Activated T-cell treated with anti-CD3 and anti-CD28 coated beads for 1 hour (primary cell): ENCODE measurements around the gene PYGO2.

Experiments
- DNase-seq: peaks from one replicate; pipeline ENCODE4 v3.0.0-alpha.2; 2020; ENCODE audit warnings: low read depth

Gene PYGO2

DNA sequence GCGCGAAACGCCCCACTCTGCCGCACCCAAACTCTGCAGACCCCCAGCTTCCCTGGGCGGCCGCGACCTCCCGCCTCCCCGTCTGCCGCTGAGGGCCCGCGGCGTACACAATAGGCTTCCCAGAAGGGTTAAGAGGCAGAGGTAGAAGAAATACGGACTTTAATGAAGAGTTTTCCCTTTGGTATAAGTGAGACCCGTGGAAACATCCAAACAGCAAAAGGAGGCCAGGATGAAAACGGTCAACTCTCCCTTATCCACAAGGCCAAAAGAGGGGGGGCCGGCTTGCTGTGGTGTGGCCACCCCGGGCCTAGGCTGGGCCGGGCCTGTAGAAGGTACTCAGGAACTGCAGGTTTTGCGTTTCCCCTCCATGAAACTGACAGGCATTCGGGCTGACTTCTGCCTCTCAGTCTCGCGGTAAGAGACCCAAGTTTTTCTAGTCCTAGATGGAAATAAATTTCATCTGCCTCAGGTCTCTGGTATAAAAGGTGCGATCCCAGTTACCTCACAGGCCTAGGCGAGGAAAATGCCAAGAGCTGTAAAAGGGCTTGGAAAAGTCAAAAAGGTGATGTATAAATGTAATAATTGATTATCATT is 671 bp upstream of the PYGO2 start:
- no peak for DNase-seq

DNA sequence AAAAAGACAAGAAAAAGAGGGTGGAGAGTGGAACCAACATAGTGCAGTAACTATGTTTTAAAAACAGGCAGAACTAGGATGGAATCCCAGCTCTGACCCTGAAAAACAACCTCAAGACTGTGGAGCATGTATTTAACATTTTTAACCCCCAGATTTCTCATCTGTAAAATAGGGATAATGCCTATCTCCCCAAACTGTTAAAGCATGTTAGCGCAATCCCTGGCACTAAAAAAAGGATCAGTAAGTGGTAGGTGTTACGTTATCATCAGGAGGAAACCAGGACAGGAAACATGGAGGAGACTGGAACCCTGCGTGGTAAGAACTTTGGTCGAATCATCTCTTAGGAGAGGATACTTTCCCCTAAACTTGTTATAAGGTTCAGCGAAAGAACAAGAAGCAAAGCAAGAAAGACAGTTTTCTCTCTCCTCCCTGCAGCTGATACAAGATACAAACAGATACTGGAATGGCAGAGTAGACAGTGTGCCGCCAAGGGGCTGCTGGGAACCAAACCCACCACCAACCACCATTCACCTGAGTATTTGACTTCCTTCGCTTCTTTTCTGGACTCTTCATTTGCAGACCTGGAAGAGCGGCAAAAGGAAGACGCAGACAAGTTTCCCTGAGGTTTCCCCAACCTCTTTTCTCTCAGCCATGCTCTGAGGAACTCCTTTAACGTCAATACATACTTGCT is 991 bp downstream of the PYGO2 start:
- no peak for DNase-seq

GRCh38 chr1:154959426-154959780 is 2.2 kb downstream of the PYGO2 start:
- DNase-seq, result no peak

- DNase-seq, result no peak
Observed at GRCh38 chr1:154958681-154959425, 2.7 kb downstream of the PYGO2 start.

DNA sequence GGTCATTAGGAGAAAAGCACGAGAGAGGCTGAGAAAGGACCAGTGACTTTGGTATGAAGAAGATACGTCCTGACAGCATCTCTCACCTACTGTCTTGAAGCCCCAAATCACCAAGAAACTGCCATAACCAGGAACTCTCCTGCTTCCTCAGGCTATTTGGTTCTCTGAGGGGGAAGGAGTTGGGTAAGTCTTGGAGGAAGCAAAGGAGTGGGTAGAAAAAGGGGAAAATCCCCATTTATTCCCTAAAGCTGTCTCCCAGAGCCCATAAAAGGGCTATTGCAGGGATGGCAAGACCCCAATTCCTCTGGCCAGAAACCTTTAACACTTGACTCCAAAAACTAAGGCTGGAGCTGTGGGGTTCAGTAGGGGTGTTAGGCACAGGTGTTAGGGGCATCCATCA is 3.5 kb downstream of the PYGO2 start:
- no peak for DNase-seq

- no peak for DNase-seq
Observed at GRCh38 chr1:154957091-154957657, 4.4 kb downstream of the PYGO2 start.

GRCh38 chr1:154956544-154956941 is 5.0 kb downstream of the PYGO2 start:
- no peak for DNase-seq

- peak; percentile 62 for DNase-seq
Observed at GRCh38 chr1:154955718-154956543, 5.7 kb downstream of the PYGO2 start, which contains the start of gene PBXIP1. Gene PBXIP1 (minus strand): TSS chr1:154956099. CDS start chr1:154953721, 2,378 bp downstream.

- peak; percentile 80 for DNase-seq
Observed at GRCh38 chr1:154955039-154955717, 6.4 kb downstream of the PYGO2 start.

GRCh38 chr1:154954541-154954940 is 7.0 kb downstream of the PYGO2 start:
- DNase-seq, result no peak

- DNase-seq, result no peak
Observed at GRCh38 chr1:154953611-154954038, 8.0 kb downstream of the PYGO2 start.

GRCh38 chr1:154952664-154953063 is 8.9 kb downstream of the PYGO2 start:
- no peak for DNase-seq

DNA sequence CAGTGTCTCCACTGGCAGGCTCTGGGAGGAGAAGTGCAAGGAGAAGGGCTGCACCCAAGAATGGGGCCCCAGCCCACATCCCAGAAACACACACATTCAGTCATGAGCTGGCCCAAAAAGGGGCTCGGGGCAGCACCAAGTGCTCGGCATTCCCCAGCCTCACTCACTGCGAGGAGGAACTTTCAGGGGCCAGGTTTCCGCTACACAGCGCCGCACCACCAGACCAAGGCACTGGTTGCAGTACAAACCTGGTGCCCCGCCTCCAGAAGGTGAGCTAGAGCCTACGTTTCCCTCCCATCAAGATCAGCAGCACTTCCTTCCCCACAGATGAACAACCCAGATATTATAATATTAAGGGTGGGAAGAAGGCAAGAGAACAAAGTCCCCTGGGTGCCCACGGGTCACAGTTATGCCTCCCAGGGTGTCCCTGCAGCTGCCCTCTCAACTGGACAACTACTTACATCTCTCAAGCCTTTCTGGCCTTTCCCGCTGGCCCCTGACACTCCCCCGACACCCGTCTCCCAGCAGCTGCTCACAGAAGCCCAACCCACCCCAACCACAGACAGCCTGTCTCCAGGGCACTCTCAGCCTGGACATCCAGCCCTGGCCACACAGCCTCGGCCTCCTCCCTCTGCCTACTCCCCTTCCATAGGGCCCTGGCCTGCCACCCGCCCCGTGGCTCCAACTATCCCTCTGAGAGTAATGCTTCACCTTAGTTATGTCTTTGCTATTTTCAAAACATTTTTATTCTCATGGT is 9.5 kb downstream of the PYGO2 start:
- peak; percentile 52 for DNase-seq

GRCh38 chr1:154948079-154948478 is 13.5 kb downstream of the PYGO2 start:
- DNase-seq, result no peak

DNA sequence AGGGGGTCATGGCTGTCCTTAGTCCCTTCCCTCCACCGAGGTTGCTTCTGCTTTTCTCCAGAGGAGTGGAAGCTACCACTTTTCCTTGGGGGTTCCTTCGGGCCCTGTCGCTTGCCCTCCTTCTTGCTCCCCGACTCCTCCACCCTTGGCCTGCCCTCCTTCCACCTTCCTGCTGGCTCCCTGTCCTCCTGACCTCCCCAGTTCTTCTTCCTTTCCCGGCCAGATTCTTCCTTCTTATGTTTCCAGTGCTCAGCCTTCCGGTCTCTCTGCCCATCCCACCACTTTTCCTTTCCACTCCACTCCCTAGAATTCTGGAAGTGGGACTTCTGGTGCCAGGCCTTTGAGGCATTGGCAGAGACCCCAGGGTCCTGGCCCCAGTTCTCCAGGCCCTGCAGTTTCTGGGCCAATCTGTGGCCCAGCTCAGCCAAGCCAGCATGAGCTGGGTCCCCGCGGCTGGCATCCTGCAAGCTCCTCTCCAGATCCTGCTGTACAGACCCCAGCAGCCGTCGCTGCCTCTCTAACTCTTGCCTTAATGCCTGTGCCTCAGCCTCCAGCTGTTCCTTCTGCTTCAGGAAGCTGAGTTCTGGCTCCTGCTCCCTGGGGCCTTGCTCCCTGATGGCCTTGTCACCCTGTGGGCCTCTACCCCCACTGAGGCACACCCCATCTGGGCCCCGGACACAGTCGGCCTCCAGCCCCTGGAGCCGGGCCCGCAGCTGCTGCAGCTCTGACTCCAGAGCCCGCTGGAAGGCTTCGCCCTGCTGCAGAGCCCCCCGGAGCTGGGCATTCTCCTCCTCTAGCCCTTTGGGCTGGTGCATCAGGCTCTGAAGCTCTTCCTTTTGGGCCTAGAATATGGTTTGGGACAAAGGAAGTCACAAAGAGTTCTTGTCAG is 15.4 kb downstream of the PYGO2 start:
- DNase-seq, result no peak

GRCh38 chr1:154945160-154945961 is 16.2 kb downstream of the PYGO2 start:
- no peak for DNase-seq

DNA sequence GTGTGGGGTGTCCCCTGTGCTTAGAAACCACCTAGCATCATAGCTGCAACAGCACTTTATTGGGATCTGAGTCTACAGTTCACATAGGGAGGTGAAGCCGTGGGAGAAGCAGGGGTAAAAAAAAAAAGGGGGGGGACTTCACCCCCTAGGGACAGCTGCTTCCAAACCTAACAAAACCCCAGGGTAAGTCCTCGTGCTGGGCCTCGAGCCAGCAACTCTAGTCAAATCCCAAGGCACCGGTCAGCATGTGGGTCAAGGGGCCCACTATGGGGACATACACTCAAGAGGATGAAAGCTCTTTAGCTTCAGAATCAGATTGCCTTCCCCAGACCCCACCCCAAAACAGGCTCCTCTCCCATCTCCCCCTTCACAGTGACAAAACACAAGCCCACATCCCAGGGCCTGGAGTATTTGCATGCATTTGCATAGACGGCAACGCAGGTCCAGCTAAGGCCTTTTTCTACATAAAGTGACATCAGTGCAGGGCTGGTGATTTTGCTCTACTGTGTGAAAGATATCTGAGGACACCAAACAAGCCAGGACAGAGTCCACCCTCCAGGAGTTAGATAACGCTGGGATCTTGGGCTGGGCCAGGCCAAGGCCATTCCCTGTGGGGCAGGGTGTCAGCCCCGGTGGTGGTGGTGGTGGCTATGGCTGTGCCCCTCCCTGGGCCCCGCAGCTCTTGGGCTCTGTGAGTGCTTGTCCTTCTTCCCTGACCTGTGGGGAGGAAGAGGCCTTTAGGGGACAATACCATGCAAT is 17.0 kb downstream of the PYGO2 start:
- DNase-seq, result no peak
